ENCODE measurements around the gene GSTP1. TPM values are rescaled to one million over a fixed set of nuclear protein-coding genes. Genes with fewer than 3 reads are reported as not detected.

GSTP1 gene
- total and polyA plus RNA-seq, 2 of the 8 experiments (the other 6 are each of a cell fraction or from before 2014, with no cell fraction given), result 1,454 to 3,329 TPM

DNA sequence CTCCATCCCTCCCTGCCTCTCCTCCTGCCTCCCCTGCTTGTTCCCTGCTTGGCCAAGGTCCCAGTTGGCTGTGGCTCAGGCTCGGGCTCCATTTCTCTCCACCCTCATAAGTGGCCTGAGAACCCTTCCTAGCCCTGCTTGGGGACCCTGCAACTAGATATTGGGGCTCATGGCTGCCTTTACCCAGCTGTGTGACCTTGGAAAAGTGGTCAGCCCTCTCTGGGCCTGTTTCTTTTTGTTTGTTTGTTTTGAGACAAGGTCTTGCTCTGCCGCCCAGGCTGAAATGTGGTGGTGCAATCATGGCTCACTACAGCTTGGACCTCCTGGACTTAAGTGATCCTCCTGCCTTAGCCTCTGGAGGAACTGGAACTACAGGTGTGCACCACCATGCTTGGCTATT lies 40.0 kb upstream of the GSTP1 start:
- no peak overlapping the region; the same call in 1 of the 2 replicates for H3K18ac ChIP-seq (ENCODE audit: extremely low read depth, low read length)
- ChIA-PET POLR2A (ENCODE audit: partially characterized antibody) (interaction anchor here (1.0 to 1.4 kb wide), 2 partner anchors 17 to 77 kb away, joined by 3 read pairs; no protein-coding TSS in a partner anchor), CTCF (ENCODE audit: partially characterized antibody) (interaction anchor here (2.3 to 3.3 kb wide), 3 partner anchors 10 to 71 kb away, joined by 6 to 11 read pairs (median 10); no protein-coding TSS in a partner anchor)
- H3K56ac ChIP-seq (replicated peaks; ENCODE audit: insufficient read length, low read depth, low read length), result no peak overlapping the region
- no peak overlapping the region for H3K23ac ChIP-seq (ENCODE audit: insufficient read length)
- H3K4me1 ChIP-seq (replicated peaks in 1 of 4; ENCODE audit: control insufficient read depth in 3 of 4, insufficient read depth in 4 of 4, low read length in 3 of 4), result peaks cover 0 to 5% (median 0%) of the 10 kb centered on the region in 4 experiments; a peak in 2 of 7 replicates
- FAIRE-seq (no peak), DNase-seq (ENCODE audit: low read depth in 1 of 2, low spot score in 2 of 2) (no peak)
- H3K9me3 ChIP-seq (ENCODE audit: insufficient read depth in 2 of 2, low read depth in 1 of 2, low read length in 1 of 2), result peaks cover 0 to 3% of the 10 kb centered on the region in 2 experiments; a peak in 1 of 4 replicates
- no peak overlapping the region for H3K27ac ChIP-seq (ENCODE audit: low read depth, low read length)
- no peaks in the 10 kb centered on the region for H4K20me1 ChIP-seq (replicated peaks in 1 of 2; ENCODE audit: control insufficient read depth in 1 of 2, insufficient read depth in 2 of 2, low read length in 2 of 2)
- no peak overlapping the region for H3K4me2 ChIP-seq (ENCODE audit: insufficient read depth in 1 of 2, low read depth in 2 of 2, low read length in 2 of 2)
- no peaks in the 10 kb centered on the region for H3K36me3 ChIP-seq (ENCODE audit: control insufficient read depth in 2 of 4, insufficient read depth in 4 of 4, low read length in 3 of 4)
- H3K4me3 ChIP-seq (ENCODE audit: extremely low read depth in 1 of 4, insufficient read depth in 2 of 4, low read depth in 3 of 4, low read length in 4 of 4), result no peak overlapping the region
- H4K91ac ChIP-seq (replicated peaks; ENCODE audit: insufficient read length, low read length), result no peak overlapping the region
- H3K4ac ChIP-seq (replicated peaks; ENCODE audit: insufficient read length, low read depth, low read length), result peak overlapping the region; percentile 2
- no peak overlapping the region for H2BK5ac ChIP-seq (ENCODE audit: low read depth, low read length)
- no peak overlapping the region for H3K9ac ChIP-seq (replicated peaks in 1 of 4; ENCODE audit: extremely low read depth in 1 of 4, low read depth in 3 of 4, low read length in 3 of 4)
- no peaks in the 10 kb centered on the region for H3K79me2 ChIP-seq (ENCODE audit: control insufficient read depth in 1 of 2, insufficient read depth in 2 of 2, low read length in 2 of 2)
- H4K5ac ChIP-seq (ENCODE audit: insufficient read length, low read depth, low read length), result no peak overlapping the region
- H2BK120ac ChIP-seq (replicated peaks; ENCODE audit: low read depth, low read length), result no peak overlapping the region
- H4K8ac ChIP-seq (ENCODE audit: extremely low read depth, insufficient read depth, low read length), result no peak overlapping the region
- H2BK12ac ChIP-seq (ENCODE audit: low read depth, low read length), result peak overlapping the region; percentile 50; the same call in 1 of the 2 replicates
- H3K23me2 ChIP-seq (ENCODE audit: low read depth, low read length), result no peaks in the 10 kb centered on the region
- H2AK5ac ChIP-seq (ENCODE audit: low read depth, low read length), result no peak overlapping the region
- no peak for TF ChIP-seq HDAC2 (IDR thresholded peaks at IDR 0.05; ENCODE audit: borderline replicate concordance in 1 of 2, low read depth in 2 of 2, low read length in 2 of 2)
- TF ChIP-seq JUN (IDR thresholded peaks at IDR 0.05; ENCODE audit: low read depth, low read length), result no peak
- peak; percentile 49; the same call in 1 of the 2 replicates for TF ChIP-seq KDM1A (IDR thresholded peaks at IDR 0.05; ENCODE audit: borderline replicate concordance, low read length)
- H2AFZ ChIP-seq (ENCODE audit: low read length), result no peak overlapping the region
- peak overlapping the region; percentile 46; the same call in 1 of the 2 replicates for H2BK15ac ChIP-seq (ENCODE audit: low read length)
- no peak overlapping the region for H3K14ac ChIP-seq (ENCODE audit: insufficient read length)
- no peak overlapping the region for H2BK20ac ChIP-seq (ENCODE audit: low read length)
- WGBS, 2 experiments (ENCODE audit: extremely low coverage in 1 of 2, insufficient coverage in 1 of 2, insufficient read length in 1 of 2, insufficient replicate concordance in 2 of 2, low coverage in 1 of 2, low lambda C conversion rate in 2 of 2, missing lambda C conversion rate in 1 of 2), result 93% methylated on average over 2 of the region's 2 CpGs; no CpG with 5 or more reads in 1 of the 2 experiments
- H3K79me1 ChIP-seq (ENCODE audit: low read depth, low read length), result no peaks in the 10 kb centered on the region
- no peaks in the 10 kb centered on the region; a peak in 1 of 7 replicates for H3K27me3 ChIP-seq (replicated peaks in 1 of 4; ENCODE audit: control insufficient read depth in 3 of 4, extremely low read depth in 1 of 4, insufficient read depth in 3 of 4, low read length in 3 of 4)
